Effector memory CD4-positive, alpha-beta T cell (primary cell): Measurements from ENCODE around the gene SFXN4.

Experiments
- DNase-seq, 3 donors: peaks; one replicate each; pipeline ENCODE4 v3.0.0-alpha.2; 2020
- H3K27ac ChIP-seq: 2 replicates; pipeline ENCODE4 v1.7.0; 2013; ENCODE audit warnings: mild to moderate bottlenecking, low read length, moderate library complexity; ENCODE audit not compliant: insufficient read depth, poor library complexity, severe bottlenecking
- H3K27me3 ChIP-seq: replicated peaks from 2 replicates; pipeline ENCODE4 v1.7.0; 2013; ENCODE audit warnings: mild to moderate bottlenecking, low read length; ENCODE audit not compliant: insufficient read depth, control insufficient read depth, poor library complexity, severe bottlenecking
- H3K36me3 ChIP-seq: 2 replicates; pipeline ENCODE4 v1.7.0; 2013; ENCODE audit warnings: mild to moderate bottlenecking, low read length, moderate library complexity; ENCODE audit not compliant: control insufficient read depth, insufficient read depth
- H3K4me1 ChIP-seq: 2 replicates; pipeline ENCODE4 v1.7.0; 2013; ENCODE audit warnings: low read length, mild to moderate bottlenecking; ENCODE audit not compliant: control insufficient read depth, insufficient read depth, poor library complexity, severe bottlenecking
- H3K4me3 ChIP-seq: 2 replicates; pipeline ENCODE4 v1.7.0; 2013; ENCODE audit warnings: low read length, low read depth, mild to moderate bottlenecking; ENCODE audit not compliant: insufficient read depth, poor library complexity, severe bottlenecking
- H3K9me3 ChIP-seq: 2 replicates; pipeline ENCODE4 v1.7.0; 2013; ENCODE audit warnings: mild to moderate bottlenecking, low read length, moderate library complexity; ENCODE audit not compliant: control insufficient read depth

SFXN4 gene

GRCh38 chr10:119132521-119133345, 32.8 kb downstream of the SFXN4 start:
- H3K9me3 ChIP-seq = no peaks in the 10 kb centered on the region
- DNase-seq = no peak
- no peaks in the 10 kb centered on the region for H3K27me3 ChIP-seq
- H3K36me3 ChIP-seq = peaks cover 15% of the 10 kb centered on the region
- H3K27ac ChIP-seq = peak overlapping the region; percentile 41
- no peak overlapping the region for H3K4me3 ChIP-seq
- peaks cover 12% of the 10 kb centered on the region for H3K4me1 ChIP-seq

- peaks cover 12% of the 10 kb centered on the region for H3K4me1 ChIP-seq
- H3K9me3 ChIP-seq = no peaks in the 10 kb centered on the region
- no peaks in the 10 kb centered on the region for H3K27me3 ChIP-seq
- peak overlapping the region; percentile 40 for H3K4me3 ChIP-seq
- peaks cover 15% of the 10 kb centered on the region for H3K36me3 ChIP-seq
- peak overlapping the region; percentile 65 for H3K27ac ChIP-seq
- DNase-seq = peak in 1 of 3 donors; percentile 10
Measured at GRCh38 chr10:119131512-119132240, 33.8 kb downstream of the SFXN4 start.

- Histone ChIP-seq H3K27ac (no peak overlapping the region), H3K27me3 (no peaks in the 10 kb centered on the region), H3K36me3 (peaks cover 19% of the 10 kb centered on the region), H3K9me3 (no peaks in the 10 kb centered on the region), H3K4me3 (no peak overlapping the region), H3K4me1 (peaks cover 7% of the 10 kb centered on the region)
- DNase-seq = no peak
Measured at GRCh38 chr10:119129721-119130120, 35.8 kb downstream of the SFXN4 start.

- Histone ChIP-seq H3K4me3 (no peak overlapping the region), H3K36me3 (peaks cover 25% of the 10 kb centered on the region), H3K9me3 (no peaks in the 10 kb centered on the region), H3K27ac (no peak overlapping the region), H3K4me1 (peaks cover 6% of the 10 kb centered on the region), H3K27me3 (no peaks in the 10 kb centered on the region)
- no peak for DNase-seq
Measured at GRCh38 chr10:119125942-119126341, 39.6 kb downstream of the SFXN4 start.

GRCh38 chr10:119120875-119121274, 44.6 kb downstream of the SFXN4 start:
- H3K27me3 ChIP-seq = no peaks in the 10 kb centered on the region
- H3K9me3 ChIP-seq = no peaks in the 10 kb centered on the region
- no peaks in the 10 kb centered on the region for H3K4me1 ChIP-seq
- no peak overlapping the region for H3K27ac ChIP-seq
- peaks cover 30% of the 10 kb centered on the region for H3K36me3 ChIP-seq
- H3K4me3 ChIP-seq = no peak overlapping the region
- DNase-seq = no peak

- H3K27ac ChIP-seq = no peak overlapping the region
- no peaks in the 10 kb centered on the region for H3K27me3 ChIP-seq
- H3K4me3 ChIP-seq = no peak overlapping the region
- no peaks in the 10 kb centered on the region for H3K4me1 ChIP-seq
- H3K36me3 ChIP-seq = peaks cover 29% of the 10 kb centered on the region
- H3K9me3 ChIP-seq = no peaks in the 10 kb centered on the region
- DNase-seq = no peak
Measured at GRCh38 chr10:119120413-119120867, 45.1 kb downstream of the SFXN4 start.

- H3K27me3 ChIP-seq = no peaks in the 10 kb centered on the region
- H3K4me3 ChIP-seq = no peak overlapping the region
- H3K4me1 ChIP-seq = no peaks in the 10 kb centered on the region
- no peak for DNase-seq
- no peak overlapping the region for H3K27ac ChIP-seq
- peaks cover 29% of the 10 kb centered on the region for H3K36me3 ChIP-seq
- H3K9me3 ChIP-seq = no peaks in the 10 kb centered on the region
Measured at GRCh38 chr10:119119400-119119799, 46.1 kb downstream of the SFXN4 start.

- Histone ChIP-seq H3K27ac (no peak overlapping the region), H3K27me3 (no peaks in the 10 kb centered on the region), H3K4me1 (no peaks in the 10 kb centered on the region), H3K4me3 (no peak overlapping the region), H3K36me3 (peaks cover 34% of the 10 kb centered on the region), H3K9me3 (no peaks in the 10 kb centered on the region)
- DNase-seq = no peak
Measured at GRCh38 chr10:119118231-119118630, 47.3 kb downstream of the SFXN4 start.

- no peak overlapping the region for H3K4me3 ChIP-seq
- no peak for DNase-seq
- no peak overlapping the region for H3K27ac ChIP-seq
- peaks cover 37% of the 10 kb centered on the region for H3K36me3 ChIP-seq
- H3K27me3 ChIP-seq = no peaks in the 10 kb centered on the region
- H3K9me3 ChIP-seq = no peaks in the 10 kb centered on the region
- no peaks in the 10 kb centered on the region for H3K4me1 ChIP-seq
Measured at GRCh38 chr10:119116326-119116951, 49.1 kb downstream of the SFXN4 start.

GRCh38 chr10:119115926-119116325, 49.6 kb downstream of the SFXN4 start:
- H3K27me3 ChIP-seq = no peaks in the 10 kb centered on the region
- H3K36me3 ChIP-seq = peaks cover 37% of the 10 kb centered on the region
- H3K4me1 ChIP-seq = no peaks in the 10 kb centered on the region
- H3K27ac ChIP-seq = no peak overlapping the region
- H3K4me3 ChIP-seq = no peak overlapping the region
- no peaks in the 10 kb centered on the region for H3K9me3 ChIP-seq
- no peak for DNase-seq
